ENCODE measurements around the gene ANKRD50. TPM values are rescaled to one million over a fixed set of nuclear protein-coding genes. Genes with fewer than 3 reads are reported as not detected.

Gene ANKRD50
- total RNA-seq, 1 experiment from 2014 or later, result 16.5 TPM

DNA sequence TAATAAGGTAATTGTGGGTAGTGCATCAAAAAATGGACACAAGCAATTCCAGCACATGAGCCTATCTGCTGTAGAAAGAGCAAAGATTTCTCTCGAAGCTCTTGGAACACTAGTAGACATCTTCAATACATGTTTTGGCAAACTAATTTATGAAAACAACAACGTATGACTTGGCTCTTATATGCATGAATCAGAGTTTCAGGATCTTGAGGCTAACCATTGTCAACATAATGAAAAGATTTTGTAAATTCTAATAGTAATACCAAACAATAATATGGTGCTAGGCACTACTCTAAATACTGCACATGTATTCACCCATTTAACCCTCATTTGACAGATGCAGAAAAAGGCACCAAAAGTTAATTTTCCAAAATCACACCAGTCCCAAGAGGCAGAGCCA is 25.1 kb upstream of the ANKRD50 start:
- no peak overlapping the region for H3K27ac ChIP-seq (ENCODE audit: low read depth, low read length)
- no peak for ATAC-seq
- intact Hi-C loops (cut with micrococcal nuclease), result no loop called here
- DNase-seq (ENCODE audit: low read depth, low spot score), result no peak
- H3K4me1 ChIP-seq (ENCODE audit: control insufficient read depth in 1 of 2, insufficient read depth in 2 of 2, low read length in 2 of 2), result no peaks in the 10 kb centered on the region
- no peaks in the 10 kb centered on the region for H3K9me2 ChIP-seq (ENCODE audit: insufficient read depth)
- H2AFZ ChIP-seq (ENCODE audit: low read depth, low read length, poor library complexity, severe bottlenecking), result no peak overlapping the region
- CTCF ChIA-PET, result no interaction called here
- no peaks in the 10 kb centered on the region for H3K27me3 ChIP-seq (ENCODE audit: insufficient read depth, low read length)
- H3K4me3 ChIP-seq (replicated peaks in 1 of 2; ENCODE audit: low read depth in 1 of 2, low read length in 2 of 2), result no peak overlapping the region
- H3K79me2 ChIP-seq (ENCODE audit: insufficient read depth, low read length), result no peaks in the 10 kb centered on the region
- RAD21 ChIA-PET (ENCODE audit: low non-redundant PET in 1 of 2, low total read pairs in 2 of 2, uncharacterized antibody in 2 of 2, unreplicated experiment in 2 of 2), result no interaction called here
- H3K4me2 ChIP-seq (ENCODE audit: low read length), result no peak overlapping the region
- TF ChIP-seq SRF (IDR thresholded peaks at IDR 0.05; ENCODE audit: low read depth) (no peak), REST (IDR thresholded peaks at IDR 0.05; ENCODE audit: low read depth) (no peak), CBX3 (IDR thresholded peaks at IDR 0.05; ENCODE audit: low read depth) (no peak), EGR1 (IDR thresholded peaks at IDR 0.05; ENCODE audit: low read depth) (no peak), EZH2phosphoT487 (IDR thresholded peaks at IDR 0.05; ENCODE audit: borderline replicate concordance) (no peak), ELF1 (IDR thresholded peaks at IDR 0.05; ENCODE audit: borderline replicate concordance, low read depth) (no peak), ZFX (IDR thresholded peaks at IDR 0.05) (no peak), TCF7L2 (IDR thresholded peaks at IDR 0.05; ENCODE audit: borderline replicate concordance, extremely low read depth, insufficient read depth, insufficient read length) (no peak)
- POLR2A ChIA-PET, result no interaction called here
- H3K36me3 ChIP-seq (ENCODE audit: control insufficient read depth in 1 of 2, insufficient read depth in 2 of 2, low read length in 2 of 2), result no peaks in the 10 kb centered on the region
- no peaks in the 10 kb centered on the region for H4K20me1 ChIP-seq (ENCODE audit: insufficient read depth)
- H3K9ac ChIP-seq (ENCODE audit: low read length), result no peak overlapping the region
- H3K9me3 ChIP-seq (ENCODE audit: control insufficient read depth in 1 of 2, insufficient read depth in 1 of 2, low read depth in 1 of 2, low read length in 2 of 2), result no peaks in the 10 kb centered on the region
- no TSS peak for BruUV-seq (replicated peaks)

DNA sequence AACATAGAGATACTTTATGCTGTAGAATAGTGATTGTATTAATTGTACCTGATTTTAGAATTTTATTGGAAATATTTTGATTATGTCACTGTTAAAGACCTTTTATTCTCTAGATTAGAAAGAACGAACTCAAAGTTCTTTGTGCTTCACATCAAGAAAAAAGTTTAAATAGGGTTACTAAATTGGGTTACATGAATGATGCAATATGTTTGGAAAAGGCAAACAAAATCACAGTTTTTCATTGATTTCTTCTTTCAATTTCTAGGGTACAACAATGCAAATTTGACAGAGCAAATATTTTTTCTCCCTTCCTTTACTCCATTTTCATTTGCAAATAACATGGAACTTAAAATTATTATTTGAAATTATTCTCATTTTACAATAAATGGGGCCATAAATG is 24.0 kb upstream of the ANKRD50 start:
- CTCF ChIA-PET, result no interaction called here
- H2AFZ ChIP-seq (ENCODE audit: low read depth, low read length, poor library complexity, severe bottlenecking), result no peak overlapping the region
- H3K4me2 ChIP-seq (ENCODE audit: low read length), result no peak overlapping the region
- ATAC-seq (no peak), DNase-seq (ENCODE audit: low read depth, low spot score) (no peak)
- H4K20me1 ChIP-seq (ENCODE audit: insufficient read depth), result no peaks in the 10 kb centered on the region
- H3K27ac ChIP-seq (ENCODE audit: low read depth, low read length), result no peak overlapping the region
- H3K36me3 ChIP-seq (ENCODE audit: control insufficient read depth in 1 of 2, insufficient read depth in 2 of 2, low read length in 2 of 2), result no peaks in the 10 kb centered on the region
- POLR2A ChIA-PET, result no interaction called here
- H3K9me3 ChIP-seq (ENCODE audit: control insufficient read depth in 1 of 2, insufficient read depth in 1 of 2, low read depth in 1 of 2, low read length in 2 of 2), result no peaks in the 10 kb centered on the region
- TF ChIP-seq POLR2AphosphoS5 (IDR thresholded peaks at IDR 0.05; ENCODE audit: low read depth, low read length) (no peak), REST (IDR thresholded peaks at IDR 0.05; ENCODE audit: low read depth) (no peak), POLR2A (IDR thresholded peaks at IDR 0.05; ENCODE audit: borderline replicate concordance, extremely low read depth, insufficient read depth, insufficient read length) (no peak), ZFX (IDR thresholded peaks at IDR 0.05) (no peak), CEBPB (IDR thresholded peaks at IDR 0.05; ENCODE audit: low read depth) (no peak), JUND (IDR thresholded peaks at IDR 0.05) (no peak), SIN3A (IDR thresholded peaks at IDR 0.05; ENCODE audit: low read depth) (no peak), ZNF274 (IDR thresholded peaks at IDR 0.05; ENCODE audit: low read depth, low read length) (no peak), SP1 (IDR thresholded peaks at IDR 0.05; ENCODE audit: low read depth) (no peak)
- TF ChIP-seq, protein P1, sequence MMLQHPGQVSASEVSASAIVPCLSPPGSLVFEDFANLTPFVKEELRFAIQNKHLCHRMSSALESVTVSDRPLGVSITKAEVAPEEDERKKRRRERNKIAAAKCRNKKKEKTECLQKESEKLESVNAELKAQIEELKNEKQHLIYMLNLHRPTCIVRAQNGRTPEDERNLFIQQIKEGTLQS (IDR thresholded peaks at IDR 0.05), result no peak
- H3K79me2 ChIP-seq (ENCODE audit: insufficient read depth, low read length), result no peaks in the 10 kb centered on the region
- H3K27me3 ChIP-seq (ENCODE audit: insufficient read depth, low read length), result no peaks in the 10 kb centered on the region
- H3K4me3 ChIP-seq (replicated peaks in 1 of 2; ENCODE audit: low read depth in 1 of 2, low read length in 2 of 2), result no peak overlapping the region
- no TSS peak for BruUV-seq (replicated peaks)
- H3K9ac ChIP-seq (ENCODE audit: low read length), result no peak overlapping the region
- H3K9me2 ChIP-seq (ENCODE audit: insufficient read depth), result no peaks in the 10 kb centered on the region
- no peaks in the 10 kb centered on the region for H3K4me1 ChIP-seq (ENCODE audit: control insufficient read depth in 1 of 2, insufficient read depth in 2 of 2, low read length in 2 of 2)
- RAD21 ChIA-PET (ENCODE audit: low non-redundant PET in 1 of 2, low total read pairs in 2 of 2, uncharacterized antibody in 2 of 2, unreplicated experiment in 2 of 2), result no interaction called here
- intact Hi-C loops (cut with micrococcal nuclease), result no loop called here

Measured in HCT116 (cell line).